SH-SY5Y (cell line): Measurements from ENCODE around the gene EPOP.

Source experiments
- GATA2 ChIP-seq: IDR thresholded peaks from 2 replicates; pipeline ENCODE4 v1.6.1; 2011; ENCODE audit warnings: mild to moderate bottlenecking, low read depth, low read length
- GATA3 ChIP-seq: IDR thresholded peaks from 2 replicates; pipeline ENCODE4 v1.6.1; 2011; ENCODE audit warnings: low read depth, mild to moderate bottlenecking, low read length, moderate library complexity

DNA sequence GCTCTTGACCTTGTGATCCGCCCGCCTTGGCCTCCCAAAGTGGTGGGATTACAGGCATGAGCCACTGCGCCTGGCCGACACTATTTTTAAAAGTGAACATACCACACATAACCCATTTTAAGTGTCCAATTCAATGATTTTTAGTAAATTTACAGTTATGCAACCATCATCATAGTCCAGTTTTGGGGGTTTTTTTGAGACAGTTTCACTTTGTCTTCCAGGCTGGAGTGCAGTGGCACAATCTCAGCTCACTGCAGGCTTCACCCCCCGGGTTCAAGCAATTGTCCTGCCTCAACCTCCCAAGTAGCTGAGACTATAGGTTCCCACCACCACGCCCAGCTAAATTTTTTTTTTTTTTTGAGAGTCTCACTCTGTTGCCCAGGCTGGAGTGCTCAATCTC, 3.1 kb upstream of the EPOP start:
- TF ChIP-seq GATA2 (no peak), GATA3 (no peak)
